NT2/D1 (cell line): Measurements from ENCODE around the gene TUSC2.

Source experiments
- YY1 ChIP-seq: IDR thresholded peaks from 2 replicates; pipeline ENCODE4 v1.6.1; 2011; ENCODE audit not compliant: insufficient read length, insufficient read depth
- ZNF274 ChIP-seq: IDR thresholded peaks from 2 replicates; pipeline ENCODE4 v1.6.1; 2011; ENCODE audit warnings: mild to moderate bottlenecking, low read depth, low read length

DNA sequence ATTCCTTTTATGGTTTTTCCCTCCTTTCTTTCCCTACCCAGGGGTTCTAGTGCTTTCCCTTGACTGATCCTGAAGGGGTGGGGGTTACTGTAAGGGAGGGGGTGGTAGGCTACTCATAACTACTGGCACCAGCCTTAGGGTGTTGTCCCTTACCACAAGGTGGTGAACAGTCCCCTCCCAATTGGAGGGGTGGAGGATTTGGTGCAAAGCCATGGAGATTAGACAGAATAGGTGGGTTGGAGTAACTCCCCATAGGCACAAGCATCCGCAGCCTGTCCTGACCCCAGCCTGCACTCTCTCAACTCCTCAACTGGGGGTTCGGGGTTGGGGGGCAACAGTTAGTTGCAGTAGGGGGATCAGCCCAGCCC lies 2.9 kb downstream of the TUSC2 start:
- TF ChIP-seq YY1, result no peak
- no peak for TF ChIP-seq ZNF274
